Right lobe of liver (tissue), 6 donors: ENCODE measurements around the gene PAFAH2. TPM values are rescaled to one million over a fixed set of nuclear protein-coding genes. Genes with fewer than 3 reads are reported as not detected.

Experiments used
- ATAC-seq, 4 donors: fragments of 200-7000 bp; cut with Tn5 transposase; one replicate each; pipeline ENCODE4 v1.9.1; 2020; ENCODE audit warnings: mild to moderate bottlenecking in 4 of 4, moderate library complexity in 4 of 4
- DNase-seq, 3 donors: peaks; one replicate each; pipeline ENCODE4 v3.0.0-alpha.2; 2020
- H3K27ac ChIP-seq, 3 donors: fragments of 200-600 bp; one replicate each; pipeline ENCODE4 v1.8.0; 2022
- H3K27me3 ChIP-seq, 2 donors: fragments of 200-600 bp; one replicate each; pipeline ENCODE4 v1.8.0; 2022
- H3K36me3 ChIP-seq, 4 donors: fragments of 200-600 bp; sonication (generic) in 1 of 4; one replicate each; pipeline versions ENCODE4 v1.5.1 to v1.8.0; 2017 to 2022; ENCODE audit warnings: control low read depth in 1 of 4
- H3K4me1 ChIP-seq, 4 donors: fragments of 200-600 bp; sonication (generic) in 1 of 4; one replicate each; pipeline versions ENCODE4 v1.5.1 to v1.8.0; 2017 to 2022; ENCODE audit warnings: control low read depth in 1 of 4
- H3K4me3 ChIP-seq, 3 donors: fragments of 200-600 bp; one replicate each; pipeline ENCODE4 v1.8.0; 2022
- H3K9me3 ChIP-seq, 4 donors: fragments of 200-600 bp; sonication (generic) in 1 of 4; one replicate each; pipeline versions ENCODE4 v1.5.1 to v1.8.0; 2017 to 2022; ENCODE audit warnings: control low read depth in 1 of 4
- CTCF ChIP-seq, 4 donors: fragments of 200-600 bp in 3 of 4; fragments of 450-650 bp in 1 of 4; IDR thresholded peaks; one replicate each; pipeline versions ENCODE4 v1.5.1 to v1.8.0; 2016 to 2022; ENCODE audit warnings: antibody characterized with exemption in 4 of 4, mild to moderate bottlenecking in 2 of 4
- POLR2A ChIP-seq: fragments of 450-650 bp; IDR thresholded peaks from one replicate; pipeline ENCODE4 v1.6.1; 2017; ENCODE audit warnings: antibody characterized with exemption, mild to moderate bottlenecking
- WGBS: methylation state at CpG from one replicate; pipeline ENCODE4 v1.1.6; 2018; ENCODE audit warnings: low coverage, low lambda C conversion rate; ENCODE audit not compliant: insufficient coverage; ENCODE audit errors: missing lambda C conversion rate; 5-methylcytosine and 5-hydroxymethylcytosine counted together
- intact Hi-C, 2 donors: fragments of 100-400 bp; cut with DNase I; formaldehyde crosslinking; loops; one replicate each; pipeline versions ENCODE4 v1.11.2 to v1.14.1; 2022
- total RNA-seq, 6 experiments: library from RNA; depleted of rRNA in 2 of 6; stranded (reverse); fragments of >200 nt in 2 of 6; fragmentation: NEBNext Ultra II Directional in 3 of 6; extraction: Animal tissue kit (Norgen Biotek cat#: 25700) in 3 of 6; gene quantifications; one replicate each; pipeline versions ENCODE4 v1.1.0 to v1.2.4, GENCODE V29; 2016 to 2023
- donor health status: DM: no; HTN: yes; CAD: no.
- donor health status: DM: no; HTN: no; CAD: no.
- donor health status: DM: no; HTN: no; CAD: no.
- donor health status: DM: no; HTN: yes; CAD: no.
- donor health status: DM: no; HTN: yes; CAD: no.

PAFAH2 gene
- total RNA-seq, 6 experiments from 2014 or later = 13.2 to 25.2 (median 18.6) TPM

- ATAC-seq (no peak), DNase-seq (no peak)
- WGBS = 87% methylated on average over 5 of the region's 5 CpGs
- Histone ChIP-seq H3K27ac (no peak overlapping the region), H3K9me3 (no peaks in the 10 kb centered on the region), H3K36me3 (no peaks in the 10 kb centered on the region), H3K4me1 (no peaks in the 10 kb centered on the region), H3K4me3 (no peak overlapping the region), H3K27me3 (no peaks in the 10 kb centered on the region)
- TF ChIP-seq POLR2A = no peak
- TF ChIP-seq CTCF (IDR thresholded peaks at IDR 0.05) = no peak
- intact Hi-C loops = no loop called here
These were observed 65.5 kb downstream of the PAFAH2 start for GRCh38 chr1:25932321-25932720.

GRCh38 chr1:25929016-25929415 is 68.8 kb downstream of the PAFAH2 start:
- Histone ChIP-seq H3K27me3 (no peaks in the 10 kb centered on the region), H3K4me1 (peaks cover 0 to under 1% (median 0%) of the 10 kb centered on the region in 4 donors), H3K4me3 (no peak overlapping the region), H3K36me3 (no peaks in the 10 kb centered on the region), H3K9me3 (no peaks in the 10 kb centered on the region), H3K27ac (no peak overlapping the region)
- DNase-seq (no peak), ATAC-seq (no peak)
- TF ChIP-seq CTCF (IDR thresholded peaks at IDR 0.05) = no peak
- TF ChIP-seq POLR2A = no peak
- intact Hi-C loops = no loop called here
- WGBS = 83% methylated on average over 3 of the region's 7 CpGs

- intact Hi-C loops = no loop called here
- ATAC-seq = no peak
- Histone ChIP-seq H3K27ac (no peak overlapping the region), H3K36me3 (no peaks in the 10 kb centered on the region), H3K4me3 (no peak overlapping the region), H3K4me1 (peaks cover 0 to 11% (median 4%) of the 10 kb centered on the region in 4 donors), H3K9me3 (no peaks in the 10 kb centered on the region), H3K27me3 (peaks cover 0 to 9% of the 10 kb centered on the region in 2 donors)
- no peak for DNase-seq
- TF ChIP-seq CTCF (IDR thresholded peaks at IDR 0.05) (no peak), POLR2A (no peak)
- 94% methylated on average over 3 of the region's 5 CpGs for WGBS
These were observed 70.2 kb downstream of the PAFAH2 start for GRCh38 chr1:25927521-25928265.

GRCh38 chr1:25926731-25927496 is 70.9 kb downstream of the PAFAH2 start:
- H3K4me1 ChIP-seq = peaks cover 0 to 15% (median 5%) of the 10 kb centered on the region in 4 donors
- no peak for TF ChIP-seq POLR2A
- TF ChIP-seq CTCF (IDR thresholded peaks at IDR 0.05) = no peak
- H3K4me3 ChIP-seq = no peak overlapping the region
- H3K27me3 ChIP-seq = peaks cover 0 to 15% of the 10 kb centered on the region in 2 donors
- H3K27ac ChIP-seq = no peak overlapping the region
- 73% methylated on average over 8 of the region's 13 CpGs for WGBS
- ATAC-seq = no peak
- H3K9me3 ChIP-seq = no peaks in the 10 kb centered on the region
- DNase-seq = no peak
- intact Hi-C loops = no loop called here
- H3K36me3 ChIP-seq = no peaks in the 10 kb centered on the region
